GM12878 (cell line): ENCODE data around the gene SLC24A3. TPM values are rescaled to one million over a fixed set of nuclear protein-coding genes. Genes with fewer than 3 reads are reported as not detected.

Experiments
- ATAC-seq: fragments of 200-7000 bp; cut with Tn5 transposase; 3 replicates; pipeline ENCODE4 v1.9.1; 2020; ENCODE audit warnings: mild to moderate bottlenecking, moderate library complexity
- BruUV-seq: library from RNA; stranded (reverse); fragments of 400-500 nt; replicated peaks from 2 replicates; lab custom pipeline; 2021; lab: Mats Ljungman, UMichigan
- CTCF ChIA-PET: fragments of 300-600 bp; sonication (Branson Sonifier 250); formaldehyde crosslinking; extraction: SDS; loops from one replicate; lab custom pipeline; 2021; ENCODE audit warnings: inconsistent platforms; lab: Yijun Ruan, JAX
- POLR2A ChIA-PET: fragments of 350-600 bp; formaldehyde crosslinking; extraction: SDS; loops from one replicate; lab custom pipeline; 2021; ENCODE audit warnings: inconsistent platforms; lab: Charles Lee
- RAD21 ChIA-PET: fragments of 300-600 bp; sonication (Branson Sonifier 250); formaldehyde crosslinking; loops from one replicate; lab custom pipeline; 2023; ENCODE audit warnings: antibody characterized with exemption; ENCODE audit not compliant: unreplicated experiment; lab: Charles Lee
- SMC1A ChIA-PET: fragments of 300-600 bp; sonication (Branson Sonifier 250); formaldehyde crosslinking; loops from one replicate; lab custom pipeline; 2023; ENCODE audit not compliant: unreplicated experiment, uncharacterized antibody; lab: Charles Lee
- DNase-seq: peaks from one replicate; pipeline ENCODE4 v3.0.0-alpha.2; 2011; ENCODE audit warnings: low read depth, low spot score
- FAIRE-seq: peaks from 3 replicates; lab custom pipeline; 2011; peaks lifted over from hg19 to GRCh38; lab: Jason Lieb, UNC
- H2AFZ ChIP-seq: 2 replicates; pipeline ENCODE4 v1.6.0; 2011; ENCODE audit warnings: low read depth, low read length, control low read depth; ENCODE audit not compliant: control insufficient read depth
- H3K27ac ChIP-seq: 2 replicates; pipeline ENCODE4 v1.5.1; 2011; ENCODE audit warnings: control low read depth; ENCODE audit not compliant: control insufficient read depth, insufficient read depth
- H3K27me3 ChIP-seq, 2 experiments: replicated peaks in 1 of 2; 2 replicates each; pipeline versions ENCODE4 v1.6.0 to v1.6.1; 2011; ENCODE audit warnings: low read length in 1 of 2; ENCODE audit not compliant: control insufficient read depth in 2 of 2, insufficient read depth in 2 of 2
- H3K36me3 ChIP-seq, 2 experiments: 2 replicates each; pipeline ENCODE4 v1.5.1; 2011; ENCODE audit warnings: low read length in 1 of 2; ENCODE audit not compliant: control insufficient read depth in 2 of 2, insufficient read depth in 2 of 2
- H3K4me1 ChIP-seq: 2 replicates; pipeline ENCODE4 v1.6.1; 2011; ENCODE audit warnings: mild to moderate bottlenecking, low read length, moderate library complexity, mixed read lengths; ENCODE audit not compliant: control insufficient read depth, insufficient read depth
- H3K4me2 ChIP-seq: 2 replicates; pipeline ENCODE4 v1.6.0; 2011; ENCODE audit warnings: control low read depth; ENCODE audit not compliant: control insufficient read depth, insufficient read depth
- H3K4me3 ChIP-seq: fragments of 200-600 bp; sonication (generic); 2 replicates; pipeline ENCODE4 v1.5.1; 2016
- H3K79me2 ChIP-seq: 2 replicates; pipeline ENCODE4 v1.6.0; 2011; ENCODE audit warnings: low read length; ENCODE audit not compliant: control insufficient read depth, insufficient read depth
- H3K9ac ChIP-seq: 2 replicates; pipeline ENCODE4 v1.8.0; 2011; ENCODE audit warnings: low read length, control low read depth, mixed read lengths; ENCODE audit not compliant: control insufficient read depth, insufficient read depth
- H3K9me3 ChIP-seq: replicated peaks from 3 replicates; pipeline ENCODE4 v1.5.1; 2011; ENCODE audit warnings: mild to moderate bottlenecking, low read length; ENCODE audit not compliant: control insufficient read depth, insufficient read depth
- H4K20me1 ChIP-seq: 2 replicates; pipeline ENCODE4 v1.6.0; 2011; ENCODE audit not compliant: control insufficient read depth, insufficient read depth
- BMI1 ChIP-seq: fragments of 450-650 bp; IDR thresholded peaks from 2 replicates; pipeline ENCODE4 v1.6.1; 2016; ENCODE audit warnings: mild to moderate bottlenecking, moderate library complexity, borderline replicate concordance
- CBX5 ChIP-seq: sonication (generic); IDR thresholded peaks from 2 replicates; pipeline ENCODE4 v1.6.1; 2016; ENCODE audit warnings: low read depth, moderate library complexity, mild to moderate bottlenecking, inconsistent platforms
- CEBPZ ChIP-seq: fragments of 150-350 bp; IDR thresholded peaks from 2 replicates; pipeline ENCODE4 v1.6.1; 2016; ENCODE audit warnings: low read depth, low read length
- CHD2 ChIP-seq: IDR thresholded peaks from 2 replicates; pipeline ENCODE4 v1.6.1; 2011; ENCODE audit warnings: low read depth, low read length, improper control_type of control experiment, borderline replicate concordance
- GATAD2B ChIP-seq: fragments of 450-650 bp; conservative IDR thresholded peaks from 2 replicates; pipeline ENCODE4 v1.6.1; 2017; ENCODE audit warnings: low read depth, mild to moderate bottlenecking, moderate library complexity
- HCFC1 ChIP-seq: fragments of 150-350 bp; IDR thresholded peaks from 2 replicates; pipeline ENCODE4 v1.6.1; 2014; ENCODE audit warnings: low read length
- NBN ChIP-seq: fragments of 450-650 bp; IDR thresholded peaks from 2 replicates; pipeline ENCODE4 v1.6.1; 2016
- PRDM15 ChIP-seq: fragments of 450-650 bp; formaldehyde crosslinking; IDR thresholded peaks from 2 replicates; pipeline ENCODE4 v1.4.0; 2020; ENCODE audit warnings: mild to moderate bottlenecking, moderate library complexity
- RELA ChIP-seq: fragments of 450-650 bp; IDR thresholded peaks from 2 replicates; pipeline ENCODE4 v1.8.0; 2014; ENCODE audit warnings: borderline replicate concordance; ENCODE audit not compliant: partially characterized antibody
- ZNF384 ChIP-seq: IDR thresholded peaks from 2 replicates; pipeline ENCODE4 v1.6.1; 2012; ENCODE audit warnings: low read depth, mild to moderate bottlenecking, low read length, improper control_type of control experiment, borderline replicate concordance
- ZNF687 ChIP-seq: fragments of 450-650 bp; IDR thresholded peaks from 2 replicates; pipeline ENCODE4 v1.6.1; 2017; ENCODE audit warnings: mild to moderate bottlenecking, moderate library complexity
- WGBS: methylation state at CpG from one replicate; pipeline ENCODE4 v1.1.6; 2016; ENCODE audit warnings: low lambda C conversion rate; ENCODE audit not compliant: insufficient replicate concordance, insufficient coverage; ENCODE audit errors: missing lambda C conversion rate; 5-methylcytosine and 5-hydroxymethylcytosine counted together
- in situ Hi-C: fragments of 300-500 bp; cut with MboI; formaldehyde crosslinking; loops from 9 replicates; pipeline ENCODE4 v1.14.3; 2018; ENCODE audit warnings: mixed read lengths
- intact Hi-C: fragments of 100-400 bp; cut with micrococcal nuclease; formaldehyde crosslinking; loops from one replicate; pipeline ENCODE4 v1.14.2; 2022; ENCODE audit not compliant: unreplicated experiment
- polyA plus RNA-seq, 11 experiments: library from polyadenylated mRNA; depleted of rRNA in 4 of 11; unstranded in 6 of 11; stranded (reverse) in 5 of 11; fragments of >200 nt; fragmentation: Nextera tagmentation in 4 of 11; fragmentation: Illumina TruSeq in 1 of 11; extraction: Ambion mirVana in 4 of 11; extraction: Trizol in 1 of 11; gene quantifications; 1 replicate in 1 of 11; 2 replicates in 10 of 11; pipeline versions ENCODE4 v1.2.1 to v1.2.3, GENCODE V29; 2011 to 2016; ENCODE audit warnings: inconsistent platforms in 2 of 11, missing spikeins in 2 of 11, low read depth in 1 of 11
- total RNA-seq, 4 experiments: library from RNA; depleted of rRNA in 3 of 4; stranded (reverse); fragments of >200 nt in 3 of 4; fragmentation: Illumina TruSeq in 1 of 4; extraction: Trizol in 1 of 4; gene quantifications; 2 replicates each; pipeline versions ENCODE4 v1.2.1 to v1.2.3, GENCODE V29; 2013 to 2021

The SLC24A3 gene
- total and polyA plus RNA-seq, 10 of the 15 experiments (the other 5 are each of a cell fraction or from before 2014, with no cell fraction given) = 0.04 TPM; not detected in 9

- Histone ChIP-seq H3K4me2 (no peak overlapping the region), H3K27me3 (peaks cover 9 to 10% of the 10 kb centered on the region in 2 experiments), H3K4me1 (no peaks in the 10 kb centered on the region), H3K4me3 (no peak overlapping the region), H3K9me3 (no peaks in the 10 kb centered on the region), H3K27ac (no peak overlapping the region), H4K20me1 (no peaks in the 10 kb centered on the region), H3K9ac (no peak overlapping the region), H3K79me2 (no peaks in the 10 kb centered on the region), H2AFZ (no peak overlapping the region), H3K36me3 (no peaks in the 10 kb centered on the region)
- TF ChIP-seq CBX5 = no peak
- TF ChIP-seq ZNF687 = no peak
- TF ChIP-seq NBN = no peak
- TF ChIP-seq CHD2 = no peak
- TF ChIP-seq HCFC1 = no peak
- no peak for TF ChIP-seq PRDM15 (CRISPR knock-in tag)
- no peak for TF ChIP-seq CEBPZ
- no peak for TF ChIP-seq GATAD2B
- TF ChIP-seq ZNF384 = no peak
- TF ChIP-seq BMI1 = no peak
- no peak for TF ChIP-seq RELA
- in situ Hi-C loops (no loop called here), intact Hi-C loops (no loop called here)
- ChIA-PET POLR2A (no interaction called here), SMC1A (no interaction called here), CTCF (interaction anchor here (1.7 kb wide), 1 partner anchor 374 kb away, joined by 4 read pairs; no protein-coding TSS in a partner anchor), RAD21 (no interaction called here)
- BruUV-seq = no TSS peak
- WGBS = 31% methylated on average over 6 of the region's 9 CpGs
- DNase-seq = no peak
- no peak for ATAC-seq
- FAIRE-seq = no peak
Measured at GRCh38 chr20:19210391-19211155, 1.9 kb upstream of the SLC24A3 start.
